Measurements from ENCODE around the gene PTPRN2.

DNA sequence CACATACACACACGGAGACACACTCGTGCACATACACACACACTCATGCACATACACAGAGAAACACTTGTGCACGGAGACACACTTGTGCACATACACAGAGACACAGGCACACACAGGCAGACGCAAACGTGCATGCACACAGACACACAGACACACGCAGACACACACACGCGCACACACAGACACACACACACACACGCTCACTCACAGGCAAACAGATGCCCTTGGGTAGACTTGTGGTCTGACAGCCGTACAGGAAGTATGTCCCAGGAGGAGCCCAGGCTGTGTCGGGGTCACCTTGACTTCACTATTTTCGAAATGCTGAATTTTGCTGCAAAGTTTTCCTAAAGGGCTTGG lies 712.8 kb downstream of the PTPRN2 start:
- TF ChIP-seq CEBPG (CRISPR knock-in tag; IDR thresholded peaks at IDR 0.05) (no peak), CEBPG (tag; conservative IDR thresholded peaks at IDR 0.05 in 1 of 2, IDR thresholded peaks at IDR 0.05 in 1 of 2) (no peak), POLR2A (conservative IDR thresholded peaks at IDR 0.05) (no peak)
